ENCODE results near the gene S100G.

The S100G gene

GRCh38 chrX:16628946-16629595, 20.9 kb upstream of the S100G start:
- H3K9ac ChIP-seq (ENCODE audit: low read length): no peak overlapping the region
- H3K36me3 ChIP-seq (ENCODE audit: control insufficient read depth, insufficient read depth, low read length): no peaks in the 10 kb centered on the region
- H3K27me3 ChIP-seq (ENCODE audit: control insufficient read depth, insufficient read depth, low read length): no peaks in the 10 kb centered on the region
- no peak overlapping the region for H3K27ac ChIP-seq (ENCODE audit: low read depth, low read length)
- no peak overlapping the region for H3K4me3 ChIP-seq (ENCODE audit: low read length)
- no peaks in the 10 kb centered on the region for H3K4me1 ChIP-seq (ENCODE audit: control insufficient read depth, insufficient read depth, low read length)

- H3K27me3 ChIP-seq (ENCODE audit: control insufficient read depth, insufficient read depth, low read length): no peaks in the 10 kb centered on the region
- no peaks in the 10 kb centered on the region for H3K36me3 ChIP-seq (ENCODE audit: control insufficient read depth, insufficient read depth, low read length)
- no peak overlapping the region for H3K4me3 ChIP-seq (ENCODE audit: low read length)
- no peak overlapping the region for H3K27ac ChIP-seq (ENCODE audit: low read depth, low read length)
- no peaks in the 10 kb centered on the region for H3K4me1 ChIP-seq (ENCODE audit: control insufficient read depth, insufficient read depth, low read length)
- no peak overlapping the region for H3K9ac ChIP-seq (ENCODE audit: low read length)
Measured at GRCh38 chrX:16629909-16630308, 20.0 kb upstream of the S100G start.

GRCh38 chrX:16633754-16634153, 16.2 kb upstream of the S100G start:
- Histone ChIP-seq H3K4me3 (ENCODE audit: low read length) (no peak overlapping the region), H3K36me3 (ENCODE audit: control insufficient read depth, insufficient read depth, low read length) (no peaks in the 10 kb centered on the region), H3K27me3 (ENCODE audit: control insufficient read depth, insufficient read depth, low read length) (no peaks in the 10 kb centered on the region), H3K9ac (ENCODE audit: low read length) (no peak overlapping the region), H3K27ac (ENCODE audit: low read depth, low read length) (no peak overlapping the region), H3K4me1 (ENCODE audit: control insufficient read depth, insufficient read depth, low read length) (no peaks in the 10 kb centered on the region)

GRCh38 chrX:16635040-16635439, 14.9 kb upstream of the S100G start:
- H3K27ac ChIP-seq (ENCODE audit: low read depth, low read length): no peak overlapping the region
- no peaks in the 10 kb centered on the region for H3K4me1 ChIP-seq (ENCODE audit: control insufficient read depth, insufficient read depth, low read length)
- no peak overlapping the region for H3K4me3 ChIP-seq (ENCODE audit: low read length)
- H3K27me3 ChIP-seq (ENCODE audit: control insufficient read depth, insufficient read depth, low read length): no peaks in the 10 kb centered on the region
- H3K36me3 ChIP-seq (ENCODE audit: control insufficient read depth, insufficient read depth, low read length): no peaks in the 10 kb centered on the region
- no peak overlapping the region for H3K9ac ChIP-seq (ENCODE audit: low read length)

- Histone ChIP-seq H3K27me3 (ENCODE audit: control insufficient read depth, insufficient read depth, low read length) (no peaks in the 10 kb centered on the region), H3K9ac (ENCODE audit: low read length) (no peak overlapping the region)
Measured at GRCh38 chrX:16635596-16635995, 14.4 kb upstream of the S100G start.

GRCh38 chrX:16638533-16638932, 11.4 kb upstream of the S100G start:
- Histone ChIP-seq H3K36me3 (ENCODE audit: control insufficient read depth, insufficient read depth, low read length) (no peaks in the 10 kb centered on the region), H3K27ac (ENCODE audit: low read depth, low read length) (no peak overlapping the region), H3K9ac (ENCODE audit: low read length) (no peak overlapping the region), H3K4me1 (ENCODE audit: control insufficient read depth, insufficient read depth, low read length) (no peaks in the 10 kb centered on the region), H3K27me3 (ENCODE audit: control insufficient read depth, insufficient read depth, low read length) (no peaks in the 10 kb centered on the region), H3K4me3 (ENCODE audit: low read length) (no peak overlapping the region)

More at GRCh38 chrX:16635596-16635995, 14.4 kb upstream of the S100G start:
- no peaks in the 10 kb centered on the region for H3K36me3 ChIP-seq (ENCODE audit: control insufficient read depth, insufficient read depth, low read length)
- no peaks in the 10 kb centered on the region for H3K4me1 ChIP-seq (ENCODE audit: control insufficient read depth, insufficient read depth, low read length)
- H3K4me3 ChIP-seq (ENCODE audit: low read length): no peak overlapping the region
- no peak overlapping the region for H3K27ac ChIP-seq (ENCODE audit: low read depth, low read length)

GRCh38 chrX:16639966-16640365, 10.0 kb upstream of the S100G start:
- H3K4me3 ChIP-seq (ENCODE audit: low read length): no peak overlapping the region

GRCh38 chrX:16640823-16641222, 9.1 kb upstream of the S100G start:
- no peaks in the 10 kb centered on the region for H3K4me1 ChIP-seq (ENCODE audit: control insufficient read depth, insufficient read depth, low read length)

More at GRCh38 chrX:16639966-16640365, 10.0 kb upstream of the S100G start:
- no peak overlapping the region for H3K9ac ChIP-seq (ENCODE audit: low read length)
- H3K4me1 ChIP-seq (ENCODE audit: control insufficient read depth, insufficient read depth, low read length): no peaks in the 10 kb centered on the region
- H3K36me3 ChIP-seq (ENCODE audit: control insufficient read depth, insufficient read depth, low read length): no peaks in the 10 kb centered on the region
- H3K27me3 ChIP-seq (ENCODE audit: control insufficient read depth, insufficient read depth, low read length): no peaks in the 10 kb centered on the region
- no peak overlapping the region for H3K27ac ChIP-seq (ENCODE audit: low read depth, low read length)

GRCh38 chrX:16643176-16643575, 6.8 kb upstream of the S100G start:
- Histone ChIP-seq H3K27me3 (ENCODE audit: control insufficient read depth, insufficient read depth, low read length) (no peaks in the 10 kb centered on the region), H3K9ac (ENCODE audit: low read length) (no peak overlapping the region), H3K36me3 (ENCODE audit: control insufficient read depth, insufficient read depth, low read length) (no peaks in the 10 kb centered on the region), H3K4me3 (ENCODE audit: low read length) (no peak overlapping the region), H3K4me1 (ENCODE audit: control insufficient read depth, insufficient read depth, low read length) (no peaks in the 10 kb centered on the region), H3K27ac (ENCODE audit: low read depth, low read length) (no peak overlapping the region)

More at GRCh38 chrX:16640823-16641222, 9.1 kb upstream of the S100G start:
- Histone ChIP-seq H3K36me3 (ENCODE audit: control insufficient read depth, insufficient read depth, low read length) (no peaks in the 10 kb centered on the region), H3K27me3 (ENCODE audit: control insufficient read depth, insufficient read depth, low read length) (no peaks in the 10 kb centered on the region), H3K4me3 (ENCODE audit: low read length) (no peak overlapping the region), H3K9ac (ENCODE audit: low read length) (no peak overlapping the region), H3K27ac (ENCODE audit: low read depth, low read length) (no peak overlapping the region)

GRCh38 chrX:16646366-16647138, 3.4 kb upstream of the S100G start:
- H3K36me3 ChIP-seq (ENCODE audit: control insufficient read depth, insufficient read depth, low read length): no peaks in the 10 kb centered on the region
- H3K4me3 ChIP-seq (ENCODE audit: low read length): no peak overlapping the region
- H3K27me3 ChIP-seq (ENCODE audit: control insufficient read depth, insufficient read depth, low read length): no peaks in the 10 kb centered on the region
- H3K27ac ChIP-seq (ENCODE audit: low read depth, low read length): no peak overlapping the region
- H3K4me1 ChIP-seq (ENCODE audit: control insufficient read depth, insufficient read depth, low read length): no peaks in the 10 kb centered on the region
- no peak overlapping the region for H3K9ac ChIP-seq (ENCODE audit: low read length)

- H3K36me3 ChIP-seq (ENCODE audit: control insufficient read depth, insufficient read depth, low read length): no peaks in the 10 kb centered on the region
- H3K4me3 ChIP-seq (ENCODE audit: low read length): no peak overlapping the region
- H3K9ac ChIP-seq (ENCODE audit: low read length): no peak overlapping the region
Measured at GRCh38 chrX:16651391-16652024, 1.6 kb downstream of the S100G start.

GRCh38 chrX:16653424-16653823, 3.5 kb downstream of the S100G start:
- Histone ChIP-seq H3K27ac (ENCODE audit: low read depth, low read length) (no peak overlapping the region), H3K4me1 (ENCODE audit: control insufficient read depth, insufficient read depth, low read length) (no peaks in the 10 kb centered on the region), H3K4me3 (ENCODE audit: low read length) (no peak overlapping the region), H3K27me3 (ENCODE audit: control insufficient read depth, insufficient read depth, low read length) (no peaks in the 10 kb centered on the region), H3K9ac (ENCODE audit: low read length) (no peak overlapping the region), H3K36me3 (ENCODE audit: control insufficient read depth, insufficient read depth, low read length) (no peaks in the 10 kb centered on the region)

More at GRCh38 chrX:16651391-16652024, 1.6 kb downstream of the S100G start:
- Histone ChIP-seq H3K27me3 (ENCODE audit: control insufficient read depth, insufficient read depth, low read length) (no peaks in the 10 kb centered on the region), H3K27ac (ENCODE audit: low read depth, low read length) (no peak overlapping the region), H3K4me1 (ENCODE audit: control insufficient read depth, insufficient read depth, low read length) (no peaks in the 10 kb centered on the region)

Measured in rectal smooth muscle tissue (tissue), 1 donor.